Heart right ventricle (tissue), 16 donors: Measurements from ENCODE around the gene THAP10. TPM values are rescaled to one million over a fixed set of nuclear protein-coding genes. Genes with fewer than 3 reads are reported as not detected.

Experiments used
- ATAC-seq, 8 donors: fragments of 200-7000 bp; cut with Tn5 transposase; one replicate each; pipeline ENCODE4 v1.9.1; 2020; ENCODE audit warnings: mild to moderate bottlenecking in 8 of 8, moderate library complexity in 8 of 8, moderate number of reproducible peaks in 1 of 8
- DNase-seq, 2 donors: peaks; one replicate each; pipeline ENCODE4 v3.0.0-alpha.2; 2020
- H3K27ac ChIP-seq, 10 donors: fragments of 200-600 bp; sonication (generic) in 2 of 10; one replicate each; pipeline versions ENCODE4 v1.5.0 to v1.8.0; 2020 to 2022; ENCODE audit warnings: mild to moderate bottlenecking in 3 of 10
- H3K27me3 ChIP-seq, 7 donors: fragments of 200-600 bp; one replicate each; pipeline ENCODE4 v1.8.0; 2021 to 2022; ENCODE audit warnings: mild to moderate bottlenecking in 2 of 7
- H3K36me3 ChIP-seq, 9 donors: fragments of 200-600 bp; sonication (generic) in 1 of 9; one replicate each; pipeline versions ENCODE4 v1.5.0 to v1.8.0; 2020 to 2022; ENCODE audit warnings: mild to moderate bottlenecking in 2 of 9
- H3K4me1 ChIP-seq, 9 donors: fragments of 200-600 bp; sonication (generic) in 1 of 9; one replicate each; pipeline versions ENCODE4 v1.5.0 to v1.8.0; 2020 to 2022; ENCODE audit warnings: mild to moderate bottlenecking in 4 of 9
- H3K4me3 ChIP-seq, 10 donors: fragments of 200-600 bp; sonication (generic) in 2 of 10; one replicate each; pipeline versions ENCODE4 v1.5.0 to v1.8.0; 2020 to 2022; ENCODE audit warnings: mild to moderate bottlenecking in 7 of 10, moderate library complexity in 2 of 10
- H3K9me3 ChIP-seq, 11 donors: fragments of 200-600 bp in 10 of 11; sonication (generic) in 2 of 11; one replicate each; pipeline versions ENCODE4 v1.5.0 to v1.8.0; 2013 to 2022; ENCODE audit warnings: mild to moderate bottlenecking in 2 of 11, control low read depth in 1 of 11, moderate library complexity in 1 of 11
- CTCF ChIP-seq, 9 donors: fragments of 200-600 bp; sonication (generic) in 2 of 9; IDR thresholded peaks; one replicate each; pipeline versions ENCODE4 v1.5.0 to v1.8.0; 2021 to 2022; ENCODE audit warnings: antibody characterized with exemption in 9 of 9, mild to moderate bottlenecking in 5 of 9, moderate library complexity in 1 of 9
- WGBS, 2 donors: extraction: QIAGEN DNeasy Blood & Tissue Kit; methylation state at CpG; one replicate each; pipeline ENCODE4 v1.1.7; 2013; ENCODE audit warnings: inconsistent platforms in 1 of 2; 5-methylcytosine and 5-hydroxymethylcytosine counted together
- intact Hi-C, 10 donors: fragments of 100-400 bp; cut with DNase I; formaldehyde crosslinking; loops; one replicate each; pipeline versions ENCODE4 v1.11.1 to v1.14.2; 2022
- polyA plus RNA-seq, 2 donors: library from polyadenylated mRNA; stranded (reverse); fragments of 200-250 nt; gene quantifications; one replicate each; pipeline ENCODE4 v1.2.3, GENCODE V29; 2013
- total RNA-seq, 10 donors: library from RNA; stranded (reverse); fragmentation: NEBNext Ultra II Directional in 3 of 10; extraction: Animal tissue kit (Norgen Biotek cat#: 25700) in 3 of 10; gene quantifications; one replicate each; pipeline versions ENCODE4 v1.2.1 to v1.2.4, GENCODE V29; 2021 to 2023
- donor health status: Arrhythmogenic right ventricular cardiomyopathy.
- donor health status: ischemic (EF 13 %, LVEDD 7.1; RV severe dilation, severe dysfunction).
- donor health status: healthy with polysubstance abuse.
- donor health status: DM: no; HTN: yes; CAD: no.
- donor health status: DM: no; HTN: no; CAD: no.
- donor health status: ischemic (EF 25% LVEDD 6.9; RV normal size, moderate dysfunction).
- donor health status: ischemic (EF 25% LVEDD 5.7; RV mildly dilated, moderate dysfunction).
- donor health status: healthy.
- donor health status: DM: yes; HTN: yes; CAD: no.
- donor health status: Ischemic cardiomyopathy.
- donor health status: ischemic (EF 35%, LVEDD 5.7; RV mildly dilated, moderate dysfunction).
- donor health status: nonischemic (EF 11% LVEDD 7.7; RV severe dilation, severe dysfunction).
- donor health status: DM: yes; HTN: yes; CAD: no.
- donor health status: PGD.
- donor health status: ischemic (EF 29% LVEDD 5.4; RV normal size, mild dysfunction).
- donor health status: nonischemic (EF 23%, LVEDD 6.1; RV moderate dilation, normal function).

Gene THAP10
- total and polyA plus RNA-seq, 12 donors: 1.2 to 7.0 (median 4.4) TPM

DNA sequence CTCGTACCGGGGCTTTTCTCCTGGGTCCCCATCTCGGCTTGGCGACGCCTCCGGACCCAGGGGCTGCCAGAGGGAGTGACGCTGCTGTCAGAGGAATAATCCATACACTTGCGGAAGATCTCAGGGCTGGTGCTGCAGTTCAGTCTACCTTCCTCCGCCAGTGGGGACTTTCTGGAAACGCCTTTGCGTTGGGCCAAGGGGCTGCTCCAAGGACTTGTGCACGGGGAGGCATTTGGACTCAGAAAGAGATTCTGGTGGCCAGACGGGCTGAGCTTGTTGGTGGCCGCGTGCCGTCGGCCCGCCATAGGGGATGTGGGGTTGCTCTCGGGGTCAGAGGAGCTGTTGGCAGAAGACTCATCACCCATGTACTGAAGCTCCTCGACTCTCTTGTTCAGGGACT is 60.1 kb downstream of the THAP10 start:
- intact Hi-C loops: loop anchor here in 1 of 10 donors (5.0 kb wide), 1 partner anchor 35 kb away; no protein-coding TSS in a partner anchor
- H3K27me3 ChIP-seq: no peaks in the 10 kb centered on the region
- H3K36me3 ChIP-seq: peaks cover 0 to 64% (median 15%) of the 10 kb centered on the region in 9 donors
- TF ChIP-seq CTCF (IDR thresholded peaks at IDR 0.05): no peak
- ATAC-seq: no peak
- DNase-seq: no peak
- no peak overlapping the region for H3K27ac ChIP-seq
- H3K4me1 ChIP-seq: peaks cover 0 to 55% (median 43%) of the 10 kb centered on the region in 9 donors
- no peaks in the 10 kb centered on the region for H3K9me3 ChIP-seq
- H3K4me3 ChIP-seq: no peak overlapping the region
- WGBS, 2 donors: 96% methylated on average over 20 of the region's 20 CpGs

Other genes starting within 250 kb of the THAP10 start
- gene UACA, start 128.9 kb downstream of the THAP10 start, total RNA-seq: 10 to 100 TPM; 38.4 to 60.3 (median 47.1) TPM
- gene UACA, start 128.9 kb downstream of the THAP10 start, polyA plus RNA-seq: 10 to 100 TPM; 14.2 to 75.4 TPM
- gene LARP6, start 38.3 kb downstream of the THAP10 start, total RNA-seq: 10 to 100 TPM; 23.3 to 86.2 (median 40.0) TPM
- gene LARP6, start 38.3 kb downstream of the THAP10 start, polyA plus RNA-seq: 10 to 100 TPM; 22.8 to 34.8 TPM
- gene LRRC49, start 393 bp upstream of the THAP10 start, total RNA-seq: 100 to 1,000 TPM in 4 of 10 donors, 10 to 100 TPM in 6; 28.4 to 149 (median 78.9) TPM
- gene LRRC49, start 393 bp upstream of the THAP10 start, polyA plus RNA-seq: 10 to 100 TPM in 1 of 2 donors, 1 to 10 TPM in 1; 9.7 to 59.1 TPM
- 100 to 1,000 TPM in 8 of 10 donors, 10 to 100 TPM in 2; 72.3 to 212 (median 170) TPM for gene THSD4, start 223.0 kb upstream of the THAP10 start, total RNA-seq
- gene THSD4, start 223.0 kb upstream of the THAP10 start, polyA plus RNA-seq: 10 to 100 TPM; 20.8 to 29.4 TPM